ENCODE results near the gene CREB3L2. TPM values are rescaled to one million over a fixed set of nuclear protein-coding genes. Genes with fewer than 3 reads are reported as not detected.
A peak's percentile ranks its signal among the peaks of the same experiment; 100 is the strongest.

Gene CREB3L2
- total and polyA plus RNA-seq, 3 experiments from 2014 or later: 12.5 to 25.0 (median 23.9) TPM

DNA sequence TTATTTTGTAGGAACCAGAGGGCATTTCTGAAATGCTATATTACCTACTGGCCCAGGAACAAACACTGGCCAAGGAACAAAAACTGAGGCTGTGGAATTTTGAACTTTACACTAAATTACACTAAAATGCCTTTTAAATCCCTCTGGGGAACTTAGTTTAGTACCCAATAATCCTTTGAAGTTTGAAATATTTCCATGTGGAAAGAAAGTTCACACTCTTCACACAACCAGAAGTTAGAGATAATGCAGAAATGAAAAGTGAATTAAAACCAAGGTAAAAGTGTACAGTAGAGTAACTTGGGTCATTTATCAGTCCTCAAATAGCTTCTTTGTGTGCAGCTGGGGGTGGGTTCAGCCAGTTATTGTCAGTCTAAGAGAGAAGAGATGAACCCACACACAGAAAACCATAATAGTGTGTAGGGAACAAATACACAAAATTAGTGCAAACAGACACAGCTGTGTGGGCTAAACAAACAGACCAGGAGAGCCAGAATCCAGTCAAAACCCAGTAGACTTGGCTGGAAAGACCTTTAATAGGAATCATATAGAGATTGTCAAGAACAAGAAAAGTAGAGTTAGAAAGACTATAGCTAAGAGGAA, 108.6 kb downstream of the CREB3L2 start:
- Mint-ChIP-seq H3K4me1 (peaks cover 0 to 3% (median 0%) of the 10 kb centered on the region in 3 donors), H3K27ac (no peak overlapping the region), H3K9me3 (no peaks in the 10 kb centered on the region), H3K36me3 (peaks cover 5 to 84% (median 20%) of the 10 kb centered on the region in 3 donors), H3K4me3 (no peak overlapping the region), H3K27me3 (no peaks in the 10 kb centered on the region)
- POLR2A ChIA-PET: no interaction called here
- DNase-seq: no peak
- Histone ChIP-seq H3K27me3 (ENCODE audit: insufficient read depth, low read length, poor library complexity, severe bottlenecking) (no peaks in the 10 kb centered on the region), H3K4me3 (ENCODE audit: low read length) (no peak overlapping the region), H3K4me1 (ENCODE audit: insufficient read depth, low read length) (no peaks in the 10 kb centered on the region), H3K27ac (ENCODE audit: low read depth, low read length) (no peak overlapping the region), H3K36me3 (ENCODE audit: insufficient read depth, low read length) (peaks cover 4% of the 10 kb centered on the region), H3K9me3 (ENCODE audit: low read length) (no peaks in the 10 kb centered on the region)
- CTCF ChIA-PET: interaction anchor here (1.5 to 2.1 kb wide), 2 partner anchors 11 to 109 kb away, joined by 6 to 7 read pairs; partner anchors contain the start of gene CREB3L2

DNA sequence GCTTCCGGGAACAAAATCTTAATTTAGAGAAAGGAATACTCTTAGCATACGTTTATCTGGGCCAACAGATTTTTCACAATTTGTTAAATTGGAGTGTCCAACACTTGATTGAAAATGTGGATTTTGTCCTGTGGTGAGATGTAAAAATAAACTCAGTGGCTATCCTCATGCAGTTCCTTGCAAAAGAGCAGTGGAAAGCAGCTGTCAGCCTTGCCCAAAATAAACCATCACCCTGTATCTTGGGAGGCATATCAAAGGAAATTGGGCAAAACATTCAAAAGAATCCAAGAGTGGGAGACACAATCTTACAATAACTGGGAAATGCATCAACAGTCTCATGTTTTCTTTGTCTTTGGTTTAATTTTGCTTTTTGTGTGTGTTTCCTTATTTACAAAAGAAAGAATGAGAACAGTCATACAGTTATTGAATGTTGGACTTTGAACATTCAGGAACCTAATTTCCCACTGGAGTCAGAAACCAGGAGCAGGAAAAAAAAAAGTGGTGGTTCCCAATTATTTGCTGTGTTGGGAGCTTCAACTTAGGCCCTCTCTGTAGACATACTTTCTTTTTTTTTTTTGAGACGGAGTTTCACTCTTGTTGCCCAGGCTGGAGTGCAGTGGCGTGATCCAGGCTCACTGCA, 110.8 kb downstream of the CREB3L2 start:
- Mint-ChIP-seq H3K27me3 (no peaks in the 10 kb centered on the region), H3K27ac (no peak overlapping the region), H3K9me3 (no peaks in the 10 kb centered on the region), H3K4me3 (no peak overlapping the region), H3K36me3 (peaks cover 5 to 80% (median 15%) of the 10 kb centered on the region in 3 donors), H3K4me1 (no peaks in the 10 kb centered on the region)
- Histone ChIP-seq H3K27ac (ENCODE audit: low read depth, low read length) (no peak overlapping the region), H3K9me3 (ENCODE audit: low read length) (no peaks in the 10 kb centered on the region), H3K4me3 (ENCODE audit: low read length) (no peak overlapping the region), H3K36me3 (ENCODE audit: insufficient read depth, low read length) (peaks cover 4% of the 10 kb centered on the region), H3K27me3 (ENCODE audit: insufficient read depth, low read length, poor library complexity, severe bottlenecking) (no peaks in the 10 kb centered on the region), H3K4me1 (ENCODE audit: insufficient read depth, low read length) (no peaks in the 10 kb centered on the region)
- DNase-seq: no peak
- ChIA-PET CTCF (interaction anchor here (0.7 kb wide), 1 partner anchor 118 kb away, joined by 3 read pairs; no protein-coding TSS in a partner anchor), POLR2A (no interaction called here)

DNA sequence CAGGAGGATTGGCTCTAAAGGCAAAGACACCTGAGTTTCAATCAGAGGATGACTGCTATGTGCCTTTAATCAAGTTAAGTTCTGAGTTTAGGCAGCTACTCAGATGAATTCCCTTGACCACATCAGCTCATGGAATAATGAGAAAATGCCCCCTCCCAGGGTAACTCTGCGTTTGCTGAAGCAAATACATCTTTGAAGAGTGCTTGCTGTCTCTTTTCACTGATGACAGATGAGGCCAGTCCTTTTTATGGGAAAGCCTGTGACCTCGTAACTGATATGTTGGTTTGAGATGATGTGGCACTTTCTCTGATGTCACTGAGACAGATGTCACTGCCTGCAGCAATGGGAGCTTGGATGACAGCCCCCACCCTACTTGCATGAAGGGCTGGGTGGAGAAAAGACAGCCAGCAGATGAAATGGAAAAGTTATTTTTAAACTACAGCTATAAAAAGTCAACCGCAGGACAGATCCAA, 111.4 kb downstream of the CREB3L2 start:
- ChIA-PET CTCF (interaction anchor here (0.7 kb wide), 1 partner anchor 118 kb away, joined by 3 read pairs; no protein-coding TSS in a partner anchor), POLR2A (no interaction called here)
- Histone ChIP-seq H3K27me3 (ENCODE audit: insufficient read depth, low read length, poor library complexity, severe bottlenecking) (no peaks in the 10 kb centered on the region), H3K27ac (ENCODE audit: low read depth, low read length) (no peak overlapping the region), H3K4me3 (ENCODE audit: low read length) (no peak overlapping the region), H3K4me1 (ENCODE audit: insufficient read depth, low read length) (no peaks in the 10 kb centered on the region), H3K36me3 (ENCODE audit: insufficient read depth, low read length) (peaks cover 8% of the 10 kb centered on the region), H3K9me3 (ENCODE audit: low read length) (no peaks in the 10 kb centered on the region)
- H3K36me3 Mint-ChIP-seq: peaks cover 1 to 80% (median 16%) of the 10 kb centered on the region in 3 donors
- peak overlapping the region in 1 of 8 donors; percentile 43 for H3K27ac Mint-ChIP-seq
- no peaks in the 10 kb centered on the region for H3K9me3 Mint-ChIP-seq
- no peaks in the 10 kb centered on the region for H3K27me3 Mint-ChIP-seq
- H3K4me3 Mint-ChIP-seq: no peak overlapping the region
- H3K4me1 Mint-ChIP-seq: no peaks in the 10 kb centered on the region
- no peak for DNase-seq

DNA sequence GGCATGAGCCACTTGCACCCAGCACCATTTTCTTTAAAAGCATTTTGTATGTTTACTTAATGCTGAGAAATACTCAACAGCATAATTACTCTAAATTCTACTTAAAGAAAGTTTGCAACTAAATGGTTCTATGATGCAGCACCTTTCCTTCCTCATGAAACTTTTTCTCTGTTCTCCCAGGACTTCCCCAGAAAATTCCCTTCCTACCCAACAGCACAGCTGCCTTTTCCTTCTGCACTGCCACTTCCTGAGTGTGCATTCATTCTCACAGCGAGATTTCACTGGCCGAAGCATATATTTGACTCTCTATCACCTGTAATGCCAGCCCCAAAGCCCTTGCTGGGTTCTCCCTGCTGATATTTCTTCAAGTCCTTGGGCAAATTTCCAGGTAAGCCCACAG, 113.6 kb downstream of the CREB3L2 start:
- Mint-ChIP-seq H3K9me3 (no peaks in the 10 kb centered on the region), H3K36me3 (peaks cover 3 to 78% (median 14%) of the 10 kb centered on the region in 3 donors), H3K4me3 (no peak overlapping the region), H3K27ac (peak overlapping the region in 3 of 8 donors; percentile 19 to 76 (median 66)), H3K4me1 (no peaks in the 10 kb centered on the region), H3K27me3 (no peaks in the 10 kb centered on the region)
- Histone ChIP-seq H3K27me3 (ENCODE audit: insufficient read depth, low read length, poor library complexity, severe bottlenecking) (no peaks in the 10 kb centered on the region), H3K9me3 (ENCODE audit: low read length) (no peaks in the 10 kb centered on the region), H3K4me3 (ENCODE audit: low read length) (no peak overlapping the region), H3K27ac (ENCODE audit: low read depth, low read length) (no peak overlapping the region), H3K36me3 (ENCODE audit: insufficient read depth, low read length) (peaks cover 20% of the 10 kb centered on the region), H3K4me1 (ENCODE audit: insufficient read depth, low read length) (no peaks in the 10 kb centered on the region)
- ChIA-PET POLR2A (no interaction called here), CTCF (interaction anchor here (1.0 kb wide), 1 partner anchor 19 kb away, joined by 3 read pairs; no protein-coding TSS in a partner anchor)
- DNase-seq: no peak

DNA sequence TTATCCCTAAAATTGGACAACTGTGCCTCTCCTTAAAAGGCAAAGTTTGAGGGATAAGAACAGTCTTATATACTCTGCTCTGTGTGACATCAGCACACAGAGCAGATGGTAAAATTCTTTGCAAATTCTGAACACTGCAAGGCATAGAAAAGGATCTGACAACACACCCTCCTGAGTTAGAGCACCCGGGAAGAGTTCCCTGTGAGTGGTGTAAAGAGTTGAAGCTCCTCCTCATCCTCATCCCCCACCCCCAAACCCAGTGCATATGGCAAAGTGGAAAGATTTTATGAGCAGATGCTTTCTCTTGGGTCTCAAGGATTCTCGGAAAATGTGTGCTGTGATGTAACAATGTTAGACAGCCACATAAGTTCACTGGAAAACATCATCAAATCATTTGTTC, 115.1 kb downstream of the CREB3L2 start:
- peaks cover 25% of the 10 kb centered on the region for H3K36me3 ChIP-seq (ENCODE audit: insufficient read depth, low read length)
- H3K4me1 Mint-ChIP-seq: no peaks in the 10 kb centered on the region
- CTCF ChIA-PET: no interaction called here
- no peak overlapping the region for H3K27ac ChIP-seq (ENCODE audit: low read depth, low read length)
- no peaks in the 10 kb centered on the region for H3K27me3 Mint-ChIP-seq
- no peaks in the 10 kb centered on the region for H3K9me3 ChIP-seq (ENCODE audit: low read length)
- H3K27ac Mint-ChIP-seq: peak overlapping the region in 3 of 8 donors; percentile 25 to 86 (median 55)
- no peaks in the 10 kb centered on the region for H3K4me1 ChIP-seq (ENCODE audit: insufficient read depth, low read length)
- H3K27me3 ChIP-seq (ENCODE audit: insufficient read depth, low read length, poor library complexity, severe bottlenecking): no peaks in the 10 kb centered on the region
- no peaks in the 10 kb centered on the region for H3K9me3 Mint-ChIP-seq
- H3K36me3 Mint-ChIP-seq: peaks cover 10 to 82% (median 22%) of the 10 kb centered on the region in 3 donors
- no peak overlapping the region for H3K4me3 Mint-ChIP-seq
- POLR2A ChIA-PET: no interaction called here
- no peak overlapping the region for H3K4me3 ChIP-seq (ENCODE audit: low read length)
- no peak for DNase-seq

DNA sequence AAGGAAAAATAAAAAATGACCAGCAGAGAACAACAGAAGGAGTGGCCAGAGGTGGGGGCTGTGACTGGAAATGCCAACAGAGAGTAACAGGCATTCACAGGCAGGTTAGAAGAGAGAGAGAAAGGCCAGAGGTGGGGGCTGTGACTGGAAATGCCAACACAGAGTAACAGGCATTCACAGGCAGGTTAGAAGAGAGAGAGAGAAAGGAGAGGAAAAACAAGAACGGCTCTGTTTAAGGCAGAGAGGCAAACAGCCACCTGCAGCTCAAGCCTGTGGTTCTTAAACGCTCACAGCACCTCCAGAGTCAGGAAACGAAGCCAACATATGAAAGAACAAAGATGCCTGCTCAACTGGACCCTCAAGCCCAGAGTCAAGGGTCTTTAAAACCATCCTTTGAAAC, 115.6 kb downstream of the CREB3L2 start:
- Mint-ChIP-seq H3K36me3 (peaks cover 10 to 83% (median 25%) of the 10 kb centered on the region in 3 donors), H3K9me3 (no peaks in the 10 kb centered on the region), H3K27ac (peak overlapping the region in 3 of 8 donors; percentile 13 to 86 (median 25)), H3K4me3 (no peak overlapping the region), H3K4me1 (no peaks in the 10 kb centered on the region), H3K27me3 (no peaks in the 10 kb centered on the region)
- no peaks in the 10 kb centered on the region for H3K4me1 ChIP-seq (ENCODE audit: insufficient read depth, low read length)
- no peak for DNase-seq
- H3K9me3 ChIP-seq (ENCODE audit: low read length): no peaks in the 10 kb centered on the region
- H3K36me3 ChIP-seq (ENCODE audit: insufficient read depth, low read length): peaks cover 27% of the 10 kb centered on the region
- no peak overlapping the region for H3K27ac ChIP-seq (ENCODE audit: low read depth, low read length)
- no peak overlapping the region for H3K4me3 ChIP-seq (ENCODE audit: low read length)
- ChIA-PET CTCF (no interaction called here), POLR2A (no interaction called here)
- no peaks in the 10 kb centered on the region for H3K27me3 ChIP-seq (ENCODE audit: insufficient read depth, low read length, poor library complexity, severe bottlenecking)

DNA sequence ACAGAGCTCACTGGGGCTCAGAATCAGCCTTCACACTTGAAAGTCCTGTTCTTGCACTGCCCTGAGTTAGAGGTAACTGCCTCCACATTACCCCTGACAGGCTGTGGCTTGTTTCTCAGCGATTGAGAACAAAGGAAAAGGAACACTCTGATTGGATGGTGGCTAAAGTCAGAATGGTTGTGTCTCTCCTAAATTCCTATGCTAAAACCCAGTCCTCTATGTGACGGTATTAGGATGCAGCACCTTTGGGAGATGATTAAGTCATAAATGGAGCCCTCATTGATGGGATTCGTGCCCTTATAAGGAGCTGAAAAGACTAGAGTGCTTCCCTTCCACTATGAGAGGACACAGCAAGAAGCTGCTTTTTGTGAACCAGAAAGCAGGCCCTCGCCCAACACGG, 116.2 kb downstream of the CREB3L2 start:
- CTCF ChIA-PET: no interaction called here
- H3K4me3 Mint-ChIP-seq: no peak overlapping the region

DNA sequence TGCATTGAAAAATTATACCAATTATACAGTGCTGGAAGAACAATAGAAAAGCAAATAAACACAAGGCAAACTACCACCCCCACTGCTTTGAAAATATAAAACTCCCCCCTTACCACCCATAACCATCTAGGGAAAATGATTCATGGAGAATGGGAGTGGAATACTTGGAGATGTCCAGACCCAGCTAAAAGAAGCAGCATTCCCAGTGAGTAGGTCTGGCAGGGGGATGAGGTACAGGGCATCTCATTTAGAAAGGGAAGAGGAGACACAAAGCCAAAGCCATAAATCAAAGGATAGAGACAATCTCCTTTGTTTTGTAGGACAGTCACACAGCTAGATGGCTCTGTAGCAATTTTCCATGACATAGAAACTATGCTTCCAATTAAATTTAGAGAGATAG, 119.1 kb downstream of the CREB3L2 start:
- CTCF ChIA-PET: no interaction called here
- no peaks in the 10 kb centered on the region for H3K27me3 ChIP-seq (ENCODE audit: insufficient read depth, low read length, poor library complexity, severe bottlenecking)
- Mint-ChIP-seq H3K36me3 (peaks cover 10 to 90% (median 35%) of the 10 kb centered on the region in 3 donors), H3K27ac (no peak overlapping the region), H3K9me3 (no peaks in the 10 kb centered on the region), H3K4me3 (no peak overlapping the region), H3K4me1 (no peaks in the 10 kb centered on the region), H3K27me3 (no peaks in the 10 kb centered on the region)
- peaks cover 34% of the 10 kb centered on the region for H3K36me3 ChIP-seq (ENCODE audit: insufficient read depth, low read length)
- DNase-seq: no peak
- H3K4me3 ChIP-seq (ENCODE audit: low read length): no peak overlapping the region
- H3K27ac ChIP-seq (ENCODE audit: low read depth, low read length): peak overlapping the region; percentile 19
- POLR2A ChIA-PET: no interaction called here
- no peaks in the 10 kb centered on the region for H3K9me3 ChIP-seq (ENCODE audit: low read length)
- H3K4me1 ChIP-seq (ENCODE audit: insufficient read depth, low read length): no peaks in the 10 kb centered on the region

More for the DNA sequence above, 116.2 kb downstream of the CREB3L2 start:
- H3K27me3 ChIP-seq (ENCODE audit: insufficient read depth, low read length, poor library complexity, severe bottlenecking): no peaks in the 10 kb centered on the region
- Mint-ChIP-seq H3K4me1 (no peaks in the 10 kb centered on the region), H3K9me3 (no peaks in the 10 kb centered on the region), H3K27me3 (no peaks in the 10 kb centered on the region), H3K36me3 (peaks cover 10 to 82% (median 23%) of the 10 kb centered on the region in 3 donors), H3K27ac (peak overlapping the region in 1 of 8 donors; percentile 36)
- no peaks in the 10 kb centered on the region for H3K4me1 ChIP-seq (ENCODE audit: insufficient read depth, low read length)
- no peak overlapping the region for H3K27ac ChIP-seq (ENCODE audit: low read depth, low read length)
- POLR2A ChIA-PET: no interaction called here
- H3K36me3 ChIP-seq (ENCODE audit: insufficient read depth, low read length): peaks cover 24% of the 10 kb centered on the region
- H3K4me3 ChIP-seq (ENCODE audit: low read length): no peak overlapping the region
- DNase-seq: no peak
- H3K9me3 ChIP-seq (ENCODE audit: low read length): no peaks in the 10 kb centered on the region

Data from CD8-positive, alpha-beta memory T cell (primary cell).